GM12865 (cell line): ENCODE measurements around the gene ZNF747.
A peak's percentile ranks its signal among the peaks of the same experiment; 100 is the strongest.

Experiments used
- DNase-seq: peaks from one replicate; pipeline ENCODE4 v3.0.0; 2010; ENCODE audit warnings: low read depth
- H3K4me3 ChIP-seq: 2 replicates; pipeline ENCODE4 v1.5.1; 2011; ENCODE audit warnings: mild to moderate bottlenecking, low read depth, low read length, control low read depth
- CTCF ChIP-seq: IDR thresholded peaks from 2 replicates; pipeline ENCODE4 v1.5.1; 2011; ENCODE audit warnings: low read length, control low read depth, low read depth, inconsistent platforms; ENCODE audit not compliant: insufficient read depth; ENCODE audit errors: missing control alignments

The ZNF747 gene

GRCh38 chr16:30534368-30535105 lies at the start of gene ZNF747:
Gene ZNF747, minus strand, starts transcription at chr16:30534858. Its CDS starts 179 bp downstream, at chr16:30534679.
- no peak for TF ChIP-seq CTCF
- DNase-seq: peak; percentile 95
- peak within 1 kb of the TSS; percentile 90 for H3K4me3 ChIP-seq

- DNase-seq: no peak
These were observed 48.1 kb upstream of the ZNF747 start for GRCh38 chr16:30582611-30583340.

GRCh38 chr16:30581457-30581856 lies 46.8 kb upstream of the ZNF747 start:
- DNase-seq: no peak
- no peak for TF ChIP-seq CTCF
- H3K4me3 ChIP-seq: no peak overlapping the region

More at GRCh38 chr16:30582611-30583340, 48.1 kb upstream of the ZNF747 start:
- no peak overlapping the region for H3K4me3 ChIP-seq
- no peak for TF ChIP-seq CTCF

- no peak for TF ChIP-seq CTCF
- no peak overlapping the region for H3K4me3 ChIP-seq
- no peak for DNase-seq
These were observed 40.0 kb upstream of the ZNF747 start for GRCh38 chr16:30574678-30575077.

- peak within 1 kb of the TSS; percentile 75 for H3K4me3 ChIP-seq
- no peak for TF ChIP-seq CTCF
- peak; percentile 98 for DNase-seq
These were observed 37.0 kb upstream of the ZNF747 start, which contains the start of gene ZNF688 for GRCh38 chr16:30571445-30572322. Gene ZNF688, minus strand, starts transcription at chr16:30571714. Its CDS starts 85 bp downstream, at chr16:30571629.

GRCh38 chr16:30570636-30571444 lies 36.2 kb upstream of the ZNF747 start:
- TF ChIP-seq CTCF: no peak
- DNase-seq: no peak
- H3K4me3 ChIP-seq: peak overlapping the region; percentile 75
